NCI-H128 (cell line): ENCODE measurements around the gene HORMAD2.

Source experiments
- DNase-seq: peaks from one replicate; lab custom pipeline; 2025; ENCODE audit not compliant: unreplicated experiment; lab: John Stamatoyannopoulos, UW

Gene HORMAD2

DNA sequence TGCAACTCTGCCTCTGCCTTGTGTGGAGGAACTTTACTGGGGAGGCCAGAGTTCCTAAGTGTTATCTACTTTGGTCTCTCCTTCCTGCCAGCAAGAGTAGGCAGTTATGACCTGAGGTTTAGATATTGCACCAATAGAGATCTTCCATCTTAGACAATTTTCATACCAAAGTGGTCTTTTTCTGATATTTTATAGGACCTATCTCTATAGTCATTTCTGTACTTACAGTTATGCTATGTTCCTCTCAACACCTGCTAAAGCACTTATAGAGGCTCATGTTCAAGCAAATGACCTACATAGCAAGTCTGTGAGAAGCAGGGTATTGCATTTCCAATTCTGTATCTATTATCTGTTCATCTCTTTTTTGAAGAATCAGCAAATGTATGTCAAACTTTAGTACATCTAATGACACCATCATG lies 80.8 kb downstream of the HORMAD2 start:
- no peak for DNase-seq

DNA sequence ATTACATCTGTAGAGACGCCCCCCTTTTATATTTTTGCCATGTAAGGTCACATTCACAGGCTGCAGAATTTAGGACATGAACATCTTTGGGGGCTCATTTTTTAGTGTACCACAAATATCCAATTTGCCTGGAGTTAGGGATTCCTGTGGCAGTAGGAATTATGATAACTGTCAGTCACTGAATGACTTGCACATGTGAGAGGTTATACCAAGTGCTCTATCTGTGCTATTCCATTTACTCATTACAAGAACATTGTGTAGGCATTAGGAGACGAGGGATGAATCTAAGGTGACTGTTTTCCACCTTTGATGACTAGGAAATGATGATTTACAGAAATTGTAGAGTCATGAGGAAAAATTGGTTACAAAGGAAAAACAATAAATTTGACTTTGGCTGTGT lies 87.0 kb downstream of the HORMAD2 start:
- DNase-seq, result no peak

DNA sequence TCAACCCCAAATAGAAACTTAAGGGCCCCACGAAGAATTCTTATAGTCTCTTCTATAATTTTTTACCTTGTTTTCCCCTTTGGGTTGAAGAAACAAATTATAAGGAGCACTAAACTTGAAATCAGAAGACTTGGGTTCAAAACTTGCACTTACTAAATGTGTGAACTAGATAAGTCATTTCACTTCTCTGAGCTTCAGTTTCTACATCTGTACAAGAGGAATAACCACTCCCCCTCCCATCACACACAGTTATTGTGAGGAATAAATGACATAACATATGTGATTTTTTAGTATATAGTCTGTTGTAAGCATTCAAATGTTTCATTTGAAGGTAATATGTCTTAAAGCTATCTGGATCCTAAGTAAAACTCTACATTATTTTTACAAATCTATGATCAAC lies 87.5 kb downstream of the HORMAD2 start:
- no peak for DNase-seq

DNA sequence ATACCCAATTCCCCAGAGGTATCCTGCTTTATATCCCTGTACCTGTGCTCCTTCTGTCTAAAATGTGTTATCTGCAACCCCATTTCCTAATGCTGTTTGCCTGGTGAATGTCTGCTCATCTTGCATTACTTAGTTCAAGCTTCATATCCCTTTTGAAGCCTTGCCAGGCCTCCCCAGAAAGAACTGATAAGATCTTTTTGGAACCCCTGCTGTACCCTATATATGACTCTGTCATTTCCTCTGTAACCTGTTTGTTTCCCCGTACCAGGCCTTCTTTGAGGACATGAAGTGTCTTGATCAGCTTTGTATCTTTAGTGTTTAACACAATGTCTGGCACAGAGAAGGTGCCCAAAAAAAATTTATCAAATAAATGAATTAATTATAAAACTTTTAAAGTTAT lies 88.7 kb downstream of the HORMAD2 start:
- no peak for DNase-seq

DNA sequence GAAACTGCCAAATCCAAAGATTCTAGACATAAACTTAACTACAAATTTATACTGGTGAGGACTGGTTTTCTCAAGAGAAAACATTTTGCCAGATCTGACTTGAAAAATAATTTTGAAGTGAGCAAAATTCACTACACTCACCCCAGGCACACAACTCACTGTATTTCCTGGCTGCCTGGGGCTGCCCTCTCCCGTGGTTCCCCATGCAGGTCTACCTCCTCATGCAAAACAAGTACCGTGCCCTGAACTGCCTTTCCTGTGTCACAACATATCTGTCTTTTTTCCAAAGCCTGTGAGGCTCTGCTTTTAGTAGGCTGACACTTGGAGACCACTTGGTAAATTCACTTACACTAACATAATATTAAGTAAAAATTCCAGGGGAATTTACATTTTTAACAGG lies 89.9 kb downstream of the HORMAD2 start:
- DNase-seq, result no peak

DNA sequence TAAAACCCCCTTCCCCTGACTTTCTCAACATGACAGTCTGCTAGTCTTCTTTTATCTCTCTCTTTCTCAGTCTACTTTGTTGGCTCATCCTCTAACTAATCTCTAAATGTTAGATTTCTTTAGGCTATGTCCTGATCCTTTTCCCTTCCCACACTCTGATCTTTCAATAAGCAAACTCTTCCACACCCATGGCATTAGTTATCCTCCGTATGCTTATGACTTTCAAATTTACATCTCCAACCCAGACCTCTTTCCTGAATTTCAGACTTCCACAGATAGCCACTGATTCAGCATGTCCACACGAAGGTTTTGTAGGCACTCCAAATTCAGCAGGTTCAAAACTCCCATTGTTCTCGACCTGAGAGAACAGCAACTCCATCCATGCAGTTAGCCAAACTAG lies 90.7 kb downstream of the HORMAD2 start:
- DNase-seq, result no peak

DNA sequence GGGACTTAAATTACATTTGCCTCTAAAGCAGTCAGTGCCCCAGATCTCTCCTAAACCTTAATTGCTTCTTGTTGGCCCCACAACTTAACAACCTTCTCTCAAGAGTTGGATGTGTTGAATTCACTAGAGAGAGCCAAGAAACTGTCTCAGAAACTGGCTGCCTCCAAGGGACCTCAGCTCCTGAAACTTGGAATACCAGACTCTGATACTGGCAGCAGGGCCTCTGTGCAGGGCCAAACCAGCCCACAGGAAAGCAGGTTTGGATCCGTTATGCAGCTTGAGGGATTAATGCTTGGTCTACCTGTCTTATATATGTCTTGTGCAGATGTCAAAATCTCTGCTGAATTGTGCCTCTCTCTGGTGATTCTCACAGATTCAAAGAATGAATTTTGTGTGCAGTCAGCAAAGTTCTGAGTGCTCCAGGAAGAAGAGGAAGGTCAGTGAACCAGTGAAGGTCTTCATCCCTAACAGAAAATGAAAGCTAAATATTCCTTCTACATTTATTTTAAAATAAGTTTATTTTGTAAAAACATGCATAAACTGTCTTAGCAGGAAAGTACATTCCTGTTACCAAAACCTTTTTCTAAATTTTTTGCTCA lies 95.5 kb downstream of the HORMAD2 start:
- DNase-seq, result no peak

DNA sequence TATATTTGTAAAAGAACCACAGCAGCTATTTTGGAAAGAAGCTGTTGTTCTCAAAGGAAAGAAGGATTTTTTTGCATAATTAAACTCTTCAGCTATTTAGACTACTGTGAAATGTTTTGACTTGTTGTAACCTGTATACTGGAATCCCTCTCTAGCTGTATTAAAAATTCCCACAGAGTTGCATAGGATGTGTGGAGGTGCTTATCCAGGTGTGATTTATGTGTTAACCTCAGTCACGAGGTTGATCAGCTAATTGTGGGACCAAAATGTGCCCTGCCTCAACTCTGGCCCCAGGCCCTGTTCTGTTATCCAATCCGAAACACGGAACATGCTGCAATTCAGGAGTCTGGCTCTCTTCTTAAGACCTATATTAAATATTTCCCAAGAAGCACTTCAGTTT lies 96.2 kb downstream of the HORMAD2 start:
- DNase-seq, result no peak

DNA sequence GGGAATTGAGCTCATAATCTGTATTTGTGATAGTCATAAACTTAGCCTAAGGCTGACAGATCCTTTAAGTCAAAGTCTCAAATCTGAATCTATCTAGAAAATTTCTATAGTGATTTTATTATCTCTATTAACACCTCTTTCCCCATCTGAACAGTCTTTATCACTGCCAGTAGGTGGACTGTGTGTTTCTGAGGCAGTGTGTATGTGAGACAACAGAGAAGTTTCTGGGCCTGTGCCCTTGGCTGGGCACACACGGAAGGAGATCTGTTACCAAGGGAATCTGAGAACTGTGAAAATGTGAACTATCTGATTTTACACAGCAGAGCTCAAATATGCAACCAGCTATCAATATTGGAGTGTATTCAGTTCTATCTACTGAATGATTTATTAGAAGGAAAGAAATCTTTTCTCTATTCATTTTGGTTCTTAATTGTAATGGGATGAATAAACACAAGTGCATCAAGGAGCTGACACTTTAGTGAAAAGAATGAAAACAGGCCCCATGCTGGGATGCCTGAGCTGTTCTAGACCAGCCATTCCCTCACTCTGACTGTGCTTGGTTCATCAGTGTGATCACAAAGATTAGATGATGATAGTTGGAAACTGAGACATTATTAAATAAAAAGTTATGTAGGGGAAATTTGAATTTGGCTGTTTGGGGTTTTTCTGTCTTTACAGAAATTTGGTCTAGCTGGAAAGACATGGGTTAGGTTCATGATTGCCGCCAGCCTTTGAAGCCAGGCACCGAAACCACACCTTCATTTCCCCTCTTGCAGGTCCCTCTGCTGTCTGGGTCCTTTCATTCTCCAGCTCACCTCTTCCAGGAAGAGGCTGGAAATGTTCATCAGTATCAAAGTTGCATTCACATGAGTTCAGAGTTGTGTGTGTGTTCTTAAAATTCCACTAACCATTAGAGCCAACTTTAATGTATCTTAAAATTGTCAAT lies 98.2 kb downstream of the HORMAD2 start:
- no peak for DNase-seq

DNA sequence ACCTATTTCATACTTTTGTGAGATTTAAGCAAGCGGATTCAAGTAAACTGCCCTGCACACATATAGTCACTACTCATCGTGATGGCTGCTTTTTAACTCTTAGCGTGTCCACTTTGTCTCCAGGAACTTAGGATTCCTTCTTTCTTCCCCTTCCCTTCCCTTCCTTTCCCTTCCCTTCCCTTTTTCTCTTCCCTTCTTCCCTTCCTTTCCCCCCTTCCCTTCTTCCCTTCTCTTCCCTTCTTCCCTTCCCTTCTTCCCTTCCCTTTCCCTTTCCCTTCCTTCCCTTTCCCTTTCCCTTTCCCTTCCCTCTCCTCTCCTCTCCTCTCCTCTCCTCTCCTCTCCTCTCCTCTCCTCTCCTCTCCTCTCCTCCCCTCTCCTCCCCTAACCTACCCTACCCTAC lies 100.4 kb downstream of the HORMAD2 start:
- no peak for DNase-seq

DNA sequence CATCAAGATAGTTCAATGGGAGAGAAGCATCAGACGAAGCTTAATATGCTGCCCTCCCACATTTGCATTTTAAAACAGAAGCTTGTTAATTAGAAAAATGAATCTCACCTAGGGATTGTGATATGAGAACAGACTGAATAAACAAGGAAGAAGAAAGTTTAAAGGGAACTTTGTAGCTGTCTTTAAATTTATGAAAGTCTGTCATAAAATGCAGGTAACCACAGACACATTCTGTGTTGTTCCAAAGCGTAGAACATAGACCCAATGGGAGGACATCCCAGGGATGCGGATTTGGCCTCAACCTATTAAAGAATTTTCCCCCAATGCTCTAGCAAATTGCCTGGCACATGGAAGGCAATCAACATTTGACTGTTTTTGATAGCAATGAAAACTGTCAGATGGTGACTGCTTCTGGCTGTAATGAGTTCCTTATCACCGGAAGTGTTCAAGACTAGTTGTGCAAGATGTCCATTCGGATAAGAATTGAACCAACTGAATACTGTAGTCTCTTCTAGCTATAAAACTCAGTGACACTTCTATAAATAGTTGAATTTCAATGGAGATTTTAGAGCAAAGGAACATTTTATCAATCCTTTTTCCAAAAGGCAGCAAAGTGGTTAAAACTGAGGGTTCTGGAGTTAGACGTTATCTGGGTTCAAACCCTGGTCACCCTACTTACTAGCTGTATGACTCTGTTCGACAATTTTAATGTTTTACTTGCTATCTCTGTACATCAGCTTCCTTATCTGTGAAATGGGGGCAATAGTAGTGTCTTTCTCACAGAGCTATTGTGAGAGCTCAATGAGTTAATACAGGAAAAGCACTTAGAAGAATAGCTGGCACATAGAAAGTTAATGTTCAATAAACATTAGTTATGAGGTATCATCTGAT lies 101.4 kb downstream of the HORMAD2 start:
- no peak for DNase-seq

DNA sequence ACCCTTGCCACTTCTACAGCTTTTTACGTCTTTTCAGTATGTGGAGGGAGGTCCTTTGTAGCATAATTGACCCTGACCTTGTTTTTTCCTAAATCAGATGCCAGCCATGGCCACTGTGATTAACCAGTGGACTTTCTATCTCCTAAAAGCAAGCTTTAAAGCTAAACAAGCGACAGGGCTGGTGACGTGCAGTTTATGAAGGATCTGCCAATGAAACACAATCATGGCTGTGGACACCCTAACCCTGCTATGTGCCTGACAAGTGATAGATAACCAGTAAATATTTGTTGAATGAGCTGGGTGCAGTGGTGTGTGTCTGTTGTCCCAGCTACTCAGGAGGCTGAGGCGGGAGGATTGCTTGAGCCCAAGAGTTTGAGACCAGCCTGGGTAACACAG lies 102.1 kb downstream of the HORMAD2 start:
- DNase-seq, result no peak

DNA sequence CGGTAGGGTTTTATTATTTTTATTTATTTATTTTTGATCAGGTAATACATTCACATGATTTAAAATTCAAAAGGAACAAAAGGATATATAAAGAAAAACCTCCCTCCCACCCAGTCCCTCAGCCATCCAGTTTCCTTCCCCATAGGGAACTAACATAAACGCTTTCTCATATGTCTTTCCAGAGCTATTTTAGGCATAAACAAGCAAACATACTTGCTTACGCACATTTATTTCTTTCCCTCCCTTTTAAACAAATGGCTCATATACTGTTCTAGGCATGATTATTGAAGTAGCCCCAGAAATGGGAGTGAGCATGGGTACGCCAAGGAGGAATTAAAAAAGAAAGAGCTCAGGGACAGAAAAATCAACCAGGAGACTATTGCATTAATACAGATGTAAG lies 102.6 kb downstream of the HORMAD2 start:
- no peak for DNase-seq

DNA sequence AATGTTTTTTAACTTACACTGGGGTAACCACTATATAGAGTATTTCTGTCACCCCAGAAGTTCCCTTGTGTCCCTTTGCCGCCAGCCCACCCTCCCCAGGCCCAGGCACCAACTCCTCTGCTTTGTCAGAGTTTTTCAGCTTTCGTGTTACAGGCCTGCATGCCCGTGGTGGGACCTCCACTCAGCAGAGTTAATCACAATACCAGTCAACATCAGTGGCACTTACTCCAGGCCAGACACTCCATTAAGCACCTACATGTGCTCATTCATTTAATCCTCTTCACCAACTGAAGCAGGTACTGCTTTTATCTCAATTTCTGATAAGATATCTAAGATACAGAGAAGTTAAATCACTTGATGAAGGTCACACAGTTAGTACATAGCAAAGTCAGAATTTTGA lies 103.0 kb downstream of the HORMAD2 start:
- no peak for DNase-seq

DNA sequence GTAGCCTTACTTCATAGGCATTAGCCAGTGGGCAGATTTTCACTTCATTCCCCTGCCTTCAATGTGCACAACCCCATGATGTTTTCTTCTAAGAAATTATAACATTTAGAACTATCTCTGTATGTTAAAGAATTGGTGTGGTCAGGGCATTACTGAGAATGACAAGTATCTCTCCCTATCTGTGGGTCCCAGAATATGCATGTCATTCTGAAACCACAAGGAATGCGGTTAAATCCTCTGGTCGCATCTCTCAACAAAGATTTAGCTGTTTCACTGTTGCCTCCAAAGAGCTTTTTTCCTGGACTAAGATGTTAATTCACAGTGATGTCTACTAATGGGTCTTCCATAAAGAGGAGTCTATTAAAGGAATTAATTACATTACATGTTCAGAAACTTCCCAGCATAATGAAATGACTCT lies 103.6 kb downstream of the HORMAD2 start:
- no peak for DNase-seq

DNA sequence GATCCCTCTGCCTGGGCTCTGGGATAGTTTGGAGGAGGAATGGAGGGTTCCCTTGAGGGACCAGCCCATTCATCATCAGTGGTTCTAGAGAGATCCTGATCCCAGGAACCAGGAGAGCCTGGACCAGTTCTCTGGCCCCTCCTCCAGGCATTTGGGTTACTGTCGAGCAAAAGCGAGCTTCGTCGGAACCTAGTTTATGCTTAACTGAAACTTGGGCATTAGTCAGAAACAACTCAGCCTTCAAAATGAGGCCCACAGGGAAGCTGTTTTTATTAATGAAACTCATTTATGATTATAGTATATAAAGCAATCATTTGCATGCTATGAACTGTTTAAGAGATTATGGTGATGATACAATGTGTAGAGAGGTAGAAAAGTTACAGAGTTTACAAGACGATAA lies 104.9 kb downstream of the HORMAD2 start:
- DNase-seq, result no peak

DNA sequence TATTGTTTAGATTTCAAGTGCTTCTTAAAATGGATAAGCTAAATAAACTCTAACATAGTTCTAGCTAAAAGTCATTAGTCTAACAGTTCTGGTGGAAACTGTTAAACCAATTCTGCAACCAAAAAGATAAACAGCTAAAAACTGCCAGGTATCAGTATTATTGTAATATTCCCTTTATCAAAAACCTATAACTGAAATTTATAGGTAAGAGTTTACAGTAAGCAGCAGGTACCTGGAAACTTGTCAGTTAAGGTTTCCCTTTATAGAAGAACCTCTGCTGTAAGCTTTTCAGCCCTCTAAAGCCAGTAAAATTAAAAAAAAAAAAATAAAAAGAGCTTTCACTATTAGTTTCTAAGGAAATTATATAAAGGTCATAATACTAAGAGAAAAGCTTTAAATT lies 105.3 kb downstream of the HORMAD2 start:
- no peak for DNase-seq

DNA sequence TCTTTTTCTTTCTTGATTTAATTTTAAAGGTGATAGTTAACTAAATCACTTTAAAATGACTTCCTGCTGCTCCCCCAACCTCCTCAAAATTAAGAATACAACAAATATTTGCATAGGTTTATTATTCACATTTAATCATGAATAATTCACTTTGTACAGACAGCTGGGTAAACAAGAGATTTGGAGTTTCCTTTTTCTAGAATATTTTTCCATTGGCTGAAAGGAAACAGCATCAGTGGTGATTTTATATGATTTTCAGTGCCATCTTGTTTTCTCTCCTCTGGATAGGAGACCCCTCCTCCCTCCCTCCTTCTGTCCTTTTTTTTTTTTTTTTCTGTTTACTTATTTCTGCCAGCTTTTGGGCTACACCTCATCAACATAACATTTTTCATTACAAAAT lies 105.8 kb downstream of the HORMAD2 start:
- DNase-seq, result no peak

DNA sequence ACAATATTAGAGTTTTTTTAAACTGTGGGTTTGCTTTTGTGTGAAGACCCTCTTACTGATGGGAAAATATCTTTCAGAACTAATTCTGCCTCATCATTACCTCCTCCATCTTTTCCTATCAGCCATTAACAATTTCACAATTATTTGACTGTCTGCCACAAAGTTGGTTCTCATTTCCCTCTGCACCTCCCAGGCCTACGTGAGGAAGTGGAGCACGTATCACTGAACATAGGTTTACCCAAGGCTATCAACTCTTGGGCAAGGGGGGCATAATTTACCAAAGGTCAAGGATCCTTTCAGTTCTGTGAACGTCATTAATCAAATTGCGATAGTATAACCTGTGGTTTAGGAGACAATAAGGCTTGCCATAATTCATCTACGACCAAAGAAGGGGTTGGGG lies 106.2 kb downstream of the HORMAD2 start:
- no peak for DNase-seq

DNA sequence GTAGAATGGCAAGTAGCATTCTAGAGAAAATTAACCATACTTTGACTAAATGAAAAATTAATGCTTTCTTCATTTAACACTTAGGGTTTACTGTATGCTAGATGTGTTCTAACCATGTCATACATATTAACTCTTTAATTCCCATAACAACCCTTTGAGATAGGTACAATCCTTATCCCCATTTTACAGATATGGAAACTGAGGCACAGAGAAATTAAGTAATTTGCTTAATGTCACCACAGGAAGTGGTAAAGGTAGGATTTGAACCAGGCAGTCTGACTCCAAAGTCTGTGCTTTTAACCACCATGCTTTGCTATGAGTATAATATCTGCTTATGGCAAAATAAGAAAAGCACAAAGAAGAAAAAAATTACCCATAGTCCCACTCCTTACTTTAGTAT lies 106.8 kb downstream of the HORMAD2 start:
- DNase-seq, result no peak

DNA sequence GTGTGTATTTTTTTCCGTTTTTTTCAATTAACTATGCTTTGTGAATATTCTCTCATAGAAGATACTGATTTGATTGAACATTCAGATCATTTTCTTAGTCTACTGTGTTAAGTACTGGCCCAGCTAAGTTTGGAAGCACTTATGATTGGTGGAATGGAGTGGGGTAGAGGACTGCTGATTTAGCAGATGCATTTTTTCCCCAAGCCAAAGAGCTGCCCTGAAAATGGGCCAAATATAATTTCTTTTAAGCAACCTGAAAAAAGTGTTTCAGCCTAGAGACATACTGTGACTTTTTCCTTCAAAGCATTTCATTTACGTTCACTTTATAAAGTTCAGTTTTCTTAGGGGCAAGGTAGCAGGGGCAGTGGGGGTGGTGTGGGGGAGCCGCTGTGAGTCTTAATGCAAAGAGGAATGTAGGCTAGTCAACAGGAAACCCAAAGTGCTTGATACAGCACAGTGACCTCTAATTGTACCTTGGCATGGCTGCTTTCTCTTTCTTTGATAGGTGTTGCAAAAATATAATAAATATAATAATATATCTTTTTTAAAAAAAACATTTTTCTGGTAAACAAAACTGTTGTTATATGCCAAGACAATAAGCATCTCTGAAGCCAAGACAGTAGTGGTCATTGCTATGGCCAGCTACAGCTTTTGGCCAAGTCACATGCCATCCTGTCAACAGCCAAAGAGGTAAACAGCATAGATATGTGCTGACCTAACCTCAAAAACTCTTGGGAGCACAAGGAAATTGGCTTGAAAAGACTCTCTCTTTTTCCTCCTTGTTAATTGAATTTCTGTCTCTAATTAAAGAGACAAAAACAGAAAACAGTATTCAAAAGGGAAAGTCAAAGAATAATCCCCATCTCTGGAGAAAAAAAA lies 107.5 kb downstream of the HORMAD2 start:
- DNase-seq, result no peak
